ENCODE measurements around the gene PCBP4.

Gene PCBP4

GRCh38 chr3:51957520-51958205 lies 9.6 kb downstream of the PCBP4 start:
- Histone ChIP-seq H4K20me1 (ENCODE audit: insufficient read depth, low read length, poor library complexity, severe bottlenecking) (no peaks in the 10 kb centered on the region), H3K9me3 (ENCODE audit: insufficient read depth, low read depth, low read length) (no peaks in the 10 kb centered on the region), H3K9ac (ENCODE audit: low read depth, low read length, poor library complexity, severe bottlenecking) (no peak overlapping the region), H3K4me2 (ENCODE audit: low read depth, low read length, poor library complexity, severe bottlenecking) (no peak overlapping the region), H3K4me3 (ENCODE audit: low read length, poor library complexity, severe bottlenecking) (no peak overlapping the region), H3K36me3 (ENCODE audit: insufficient read depth, low read length) (no peaks in the 10 kb centered on the region), H3K4me1 (ENCODE audit: insufficient read depth, low read length, poor library complexity, severe bottlenecking) (no peaks in the 10 kb centered on the region), H2AFZ (ENCODE audit: low read length) (no peak overlapping the region), H3K9me2 (replicated peaks; ENCODE audit: low read depth, low read length) (no peaks in the 10 kb centered on the region), H3K27me3 (ENCODE audit: insufficient read depth, low read length, poor library complexity, severe bottlenecking) (no peaks in the 10 kb centered on the region), H3K79me2 (ENCODE audit: insufficient read depth, low read length) (no peaks in the 10 kb centered on the region), H3F3A (ENCODE audit: low read depth) (no peaks in the 10 kb centered on the region)
- TF ChIP-seq CTCF (conservative IDR thresholded peaks at IDR 0.05; ENCODE audit: low read length) (no peak), EZH2phosphoT487 (IDR thresholded peaks at IDR 0.05; ENCODE audit: borderline replicate concordance) (no peak)

- Histone ChIP-seq H3K4me2 (ENCODE audit: low read depth, low read length, poor library complexity, severe bottlenecking) (no peak overlapping the region), H3K27me3 (ENCODE audit: insufficient read depth, low read length, poor library complexity, severe bottlenecking) (no peaks in the 10 kb centered on the region), H2AFZ (ENCODE audit: low read length) (no peak overlapping the region)
Observed at GRCh38 chr3:51955893-51956770, 11.1 kb downstream of the PCBP4 start.

More at GRCh38 chr3:51955893-51956770, 11.1 kb downstream of the PCBP4 start:
- Histone ChIP-seq H3K79me2 (ENCODE audit: insufficient read depth, low read length) (no peaks in the 10 kb centered on the region), H3K9me2 (replicated peaks; ENCODE audit: low read depth, low read length) (no peaks in the 10 kb centered on the region), H3K4me3 (ENCODE audit: low read length, poor library complexity, severe bottlenecking) (no peak overlapping the region), H3F3A (ENCODE audit: low read depth) (no peaks in the 10 kb centered on the region), H3K9ac (ENCODE audit: low read depth, low read length, poor library complexity, severe bottlenecking) (no peak overlapping the region), H3K9me3 (ENCODE audit: insufficient read depth, low read depth, low read length) (no peaks in the 10 kb centered on the region), H3K4me1 (ENCODE audit: insufficient read depth, low read length, poor library complexity, severe bottlenecking) (no peaks in the 10 kb centered on the region), H4K20me1 (ENCODE audit: insufficient read depth, low read length, poor library complexity, severe bottlenecking) (no peaks in the 10 kb centered on the region), H3K36me3 (ENCODE audit: insufficient read depth, low read length) (no peaks in the 10 kb centered on the region)
- TF ChIP-seq CTCF (conservative IDR thresholded peaks at IDR 0.05; ENCODE audit: low read length), result no peak; the same call in 1 of the 2 replicates
- TF ChIP-seq EZH2phosphoT487 (IDR thresholded peaks at IDR 0.05; ENCODE audit: borderline replicate concordance), result no peak

Measured in Loucy (cell line).